NCI-H146 treated with DMSO at 0.1 percent for 48 hours (cell line): Measurements from ENCODE around the gene TRMT2A.

Source experiments
- DNase-seq: peaks from one replicate; lab custom pipeline; 2025; ENCODE audit not compliant: unreplicated experiment; lab: John Stamatoyannopoulos, UW

TRMT2A gene

DNA sequence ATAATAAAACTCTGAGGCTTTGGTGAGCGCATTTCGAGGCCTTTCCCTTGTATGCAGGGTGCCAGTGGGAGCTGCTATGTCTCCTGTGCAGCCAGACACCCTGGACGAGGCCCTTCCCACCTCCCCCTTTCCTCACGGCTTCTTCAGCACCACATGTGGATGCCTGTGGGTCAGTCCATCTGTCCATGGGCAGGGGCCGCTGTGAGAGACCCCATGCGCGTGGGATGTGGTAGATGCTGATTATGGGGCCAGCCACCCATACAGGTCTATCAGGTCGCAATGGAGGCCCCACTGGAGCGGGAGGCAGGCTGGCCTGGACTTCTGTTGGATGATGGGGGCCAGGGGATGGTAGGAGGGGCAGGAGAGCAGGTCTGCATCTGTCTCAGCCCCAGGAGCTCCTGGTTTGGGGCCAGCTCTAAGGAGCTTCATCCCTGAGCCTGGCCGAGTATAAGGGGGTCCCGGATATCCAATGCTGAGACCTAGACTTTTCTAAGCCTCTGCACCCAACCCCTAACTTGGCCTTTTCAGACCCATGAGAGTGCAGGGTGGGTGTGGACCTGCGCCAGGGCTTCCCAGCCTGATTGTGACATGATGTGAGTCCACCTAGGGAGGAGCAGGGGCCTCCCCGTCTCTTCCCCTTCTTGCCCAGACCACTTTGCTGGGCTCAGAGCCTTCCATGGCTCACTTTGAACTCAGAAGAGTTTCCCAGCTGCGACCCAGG is 51.0 kb downstream of the TRMT2A start:
- no peak for DNase-seq

- no peak for DNase-seq
These were observed 52.3 kb downstream of the TRMT2A start for GRCh38 chr22:20064545-20065262.

DNA sequence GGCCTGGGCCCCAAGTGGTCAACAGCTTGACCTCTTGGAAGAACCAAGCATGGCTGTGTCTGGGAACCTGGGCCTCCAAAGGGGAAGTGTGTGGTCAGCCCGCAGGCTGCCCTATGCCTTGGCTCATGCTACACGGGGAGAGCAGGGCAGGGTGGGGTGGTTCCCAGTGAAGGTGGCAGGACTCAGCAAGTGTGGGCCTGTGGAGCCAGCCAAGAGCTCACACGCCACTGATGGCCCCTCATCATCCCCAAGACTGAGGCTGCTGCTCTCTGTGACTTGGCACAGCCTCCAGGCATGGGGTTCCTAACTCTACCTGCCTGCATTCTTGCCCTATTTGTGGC is 52.9 kb downstream of the TRMT2A start:
- no peak for DNase-seq

DNA sequence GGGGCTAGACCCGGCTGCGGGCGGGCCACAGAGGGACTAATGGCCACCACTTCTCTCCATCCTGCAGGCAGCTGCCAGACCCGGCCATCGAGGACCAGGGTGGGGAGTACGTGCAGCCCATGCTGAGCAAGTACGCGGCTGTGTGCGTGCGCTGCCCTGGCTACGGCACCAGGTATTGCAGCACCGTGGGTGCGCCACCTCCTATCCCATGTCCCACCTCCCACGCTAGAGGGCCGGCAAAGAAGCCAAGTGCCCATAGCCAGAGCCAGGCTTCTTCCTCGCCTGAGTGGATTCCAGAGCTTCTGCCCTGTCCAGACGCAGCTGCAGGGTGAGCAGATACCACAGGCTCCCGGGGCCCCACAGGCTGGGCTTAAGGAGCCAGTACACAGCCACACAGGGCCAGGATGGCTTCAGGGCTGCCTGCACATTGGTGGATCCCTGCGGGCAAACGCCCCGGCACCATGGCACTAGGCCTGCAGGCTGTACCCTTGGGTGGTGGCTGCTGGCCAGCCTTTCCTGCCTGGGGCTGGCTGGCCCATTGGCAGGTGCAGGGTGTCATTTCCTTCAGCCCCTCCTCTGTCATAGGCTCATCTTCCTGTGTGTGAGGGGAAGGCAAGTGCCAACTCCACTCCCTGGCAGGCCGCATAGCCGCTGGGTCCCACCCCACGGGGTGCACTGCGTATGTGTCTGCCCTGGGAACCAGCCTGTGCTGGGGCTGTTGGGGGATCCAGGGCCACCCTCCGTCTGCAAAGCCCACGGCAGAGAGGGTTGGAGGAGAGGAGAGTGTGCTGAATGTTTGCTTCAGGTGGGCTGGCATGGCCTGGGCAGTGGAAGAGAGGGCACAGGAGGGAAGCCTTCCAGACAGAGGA is 53.5 kb downstream of the TRMT2A start:
- no peak for DNase-seq

DNA sequence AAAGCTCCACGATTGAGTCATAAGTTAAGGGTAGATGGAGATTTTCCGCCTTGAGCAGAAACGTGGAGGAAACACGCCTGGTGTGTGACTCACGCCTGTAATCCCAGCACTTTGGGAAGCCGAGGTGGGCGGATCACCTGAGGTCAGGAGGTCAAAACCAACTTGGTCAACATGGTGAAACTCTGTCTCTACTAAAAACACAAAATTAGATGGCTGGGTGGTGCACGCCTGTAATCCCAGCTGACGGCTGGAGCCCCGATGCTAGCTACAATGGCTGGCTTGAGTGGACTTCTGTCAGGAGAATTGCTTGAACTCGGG is 54.3 kb downstream of the TRMT2A start:
- no peak for DNase-seq

DNA sequence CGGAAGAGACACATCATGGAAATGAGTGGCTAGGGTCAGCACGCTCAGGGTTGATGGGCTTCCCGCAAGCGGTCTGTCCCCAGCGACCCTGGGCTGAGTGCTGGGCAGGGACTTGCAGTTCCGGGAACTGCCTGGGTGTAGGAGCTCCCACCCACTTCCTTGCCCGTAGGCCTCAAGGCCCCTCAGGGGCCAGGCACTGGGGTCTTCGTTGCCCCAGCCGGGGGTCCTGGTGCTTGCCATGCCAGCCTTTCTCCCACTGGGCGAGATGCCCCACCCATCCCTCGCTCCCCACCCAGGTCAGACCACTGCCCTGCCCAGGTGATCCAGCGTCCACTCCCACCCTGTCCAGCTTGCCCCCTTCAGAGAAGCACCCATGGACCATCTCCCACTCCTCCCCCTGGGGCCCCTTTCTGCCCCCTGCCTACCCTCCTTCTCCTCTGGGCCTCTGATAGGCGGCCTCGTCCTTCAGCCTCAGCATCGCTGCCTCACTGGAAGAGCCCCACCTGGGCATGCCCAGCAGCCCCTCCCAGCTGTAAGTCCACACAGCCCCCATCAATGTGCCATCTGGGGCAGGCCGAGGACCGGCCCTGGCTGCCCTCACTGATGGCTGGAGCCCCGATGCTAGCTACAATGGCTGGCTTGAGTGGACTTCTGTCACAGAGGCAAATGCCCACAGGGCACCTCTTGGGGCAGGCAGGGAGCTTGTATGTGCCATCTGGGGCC is 54.8 kb downstream of the TRMT2A start:
- DNase-seq = no peak
